HG03457 (cell line): ENCODE data around the gene HPS5.
"Not testable (repeated sequence)": the region's sequence is repeated elsewhere in the genome, so short reads cannot be mapped to it uniquely, and the experiment has no call there.

Experiments used
- ATAC-seq: cut with Tn5 transposase; IDR thresholded peaks from one replicate; pipeline ENCODE4 v1.9.1; 2021; ENCODE audit warnings: moderate number of reproducible peaks; ENCODE audit not compliant: unreplicated experiment

The HPS5 gene

GRCh38 chr11:18282626-18283025 is 39.3 kb downstream of the HPS5 start:
- ATAC-seq: no peak

GRCh38 chr11:18280438-18281045 is 41.4 kb downstream of the HPS5 start:
- peak; percentile 61 for ATAC-seq

DNA sequence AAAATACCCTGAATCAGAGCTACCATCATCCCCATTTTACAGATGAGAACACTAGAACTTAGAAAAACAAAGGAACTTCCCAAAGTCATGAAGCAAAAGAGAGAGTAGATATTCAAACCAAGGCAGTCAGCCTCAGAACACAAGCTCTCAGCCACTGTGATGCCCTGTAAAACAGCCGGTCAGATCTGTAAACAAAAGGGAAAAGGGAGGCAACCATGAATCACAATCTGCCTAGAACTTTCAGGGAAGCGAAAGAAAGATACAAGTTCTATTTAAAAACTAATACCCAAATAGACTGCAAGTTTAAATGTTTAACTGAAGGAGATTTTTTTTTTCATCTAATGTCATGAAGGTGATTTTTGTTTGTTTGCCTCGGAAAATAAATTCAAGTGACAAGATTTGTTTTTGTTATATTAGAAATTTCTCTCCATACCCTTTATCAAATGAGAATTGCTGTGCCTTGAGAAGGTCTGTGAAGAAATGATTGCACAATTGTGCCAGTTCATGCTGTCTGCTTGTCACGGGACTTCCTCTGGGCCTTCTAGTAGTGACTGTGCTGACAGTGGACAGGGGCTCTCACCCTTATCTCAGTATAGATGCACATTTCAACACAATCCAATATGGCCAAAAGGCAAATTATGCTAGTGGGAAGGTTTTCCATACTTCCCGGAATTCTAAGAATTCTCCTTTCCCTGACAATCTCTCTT is 44.2 kb downstream of the HPS5 start:
- ATAC-seq: no peak

DNA sequence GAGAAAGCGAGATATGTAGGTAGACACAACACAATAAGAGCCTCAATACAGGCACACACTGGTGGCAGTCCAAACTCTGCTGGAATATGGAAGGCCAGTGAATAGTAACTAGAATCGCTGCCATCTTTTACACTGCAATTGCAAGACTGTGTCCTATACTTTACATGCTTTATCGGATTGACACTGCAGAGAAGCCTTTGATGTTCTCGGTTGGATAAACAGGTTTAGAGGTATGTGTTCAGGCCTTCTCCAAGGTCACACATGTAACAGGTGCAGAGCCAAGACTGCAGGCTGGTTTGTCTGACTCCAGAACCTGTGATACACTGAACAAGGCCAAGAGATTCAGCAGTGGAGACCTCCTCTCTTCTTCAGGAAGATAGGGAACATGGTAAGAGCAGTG is 50.7 kb downstream of the HPS5 start:
- ATAC-seq: no peak

GRCh38 chr11:18270102-18270501 is 51.8 kb downstream of the HPS5 start:
- ATAC-seq: no peak

DNA sequence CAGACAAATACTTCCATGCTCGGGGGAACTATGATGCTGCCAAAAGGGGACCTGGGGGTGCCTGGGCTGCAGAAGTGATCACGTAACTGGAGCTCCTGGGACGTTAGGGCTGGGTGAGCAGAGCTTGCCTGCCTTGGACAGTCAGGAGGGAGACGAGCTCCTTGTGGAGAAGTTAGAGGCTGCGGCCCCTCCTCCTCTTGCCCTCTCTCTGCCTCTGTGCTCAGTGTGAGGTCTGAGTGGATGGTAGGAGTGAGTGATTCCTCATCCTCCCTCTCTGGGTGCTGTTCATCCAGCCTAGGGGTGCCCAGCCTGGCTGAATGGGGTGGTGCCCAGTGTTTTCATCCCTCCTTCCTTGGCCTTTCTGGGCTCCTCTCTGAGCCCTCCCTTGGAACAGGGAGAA is 52.7 kb downstream of the HPS5 start:
- ATAC-seq: not testable (repeated sequence)

DNA sequence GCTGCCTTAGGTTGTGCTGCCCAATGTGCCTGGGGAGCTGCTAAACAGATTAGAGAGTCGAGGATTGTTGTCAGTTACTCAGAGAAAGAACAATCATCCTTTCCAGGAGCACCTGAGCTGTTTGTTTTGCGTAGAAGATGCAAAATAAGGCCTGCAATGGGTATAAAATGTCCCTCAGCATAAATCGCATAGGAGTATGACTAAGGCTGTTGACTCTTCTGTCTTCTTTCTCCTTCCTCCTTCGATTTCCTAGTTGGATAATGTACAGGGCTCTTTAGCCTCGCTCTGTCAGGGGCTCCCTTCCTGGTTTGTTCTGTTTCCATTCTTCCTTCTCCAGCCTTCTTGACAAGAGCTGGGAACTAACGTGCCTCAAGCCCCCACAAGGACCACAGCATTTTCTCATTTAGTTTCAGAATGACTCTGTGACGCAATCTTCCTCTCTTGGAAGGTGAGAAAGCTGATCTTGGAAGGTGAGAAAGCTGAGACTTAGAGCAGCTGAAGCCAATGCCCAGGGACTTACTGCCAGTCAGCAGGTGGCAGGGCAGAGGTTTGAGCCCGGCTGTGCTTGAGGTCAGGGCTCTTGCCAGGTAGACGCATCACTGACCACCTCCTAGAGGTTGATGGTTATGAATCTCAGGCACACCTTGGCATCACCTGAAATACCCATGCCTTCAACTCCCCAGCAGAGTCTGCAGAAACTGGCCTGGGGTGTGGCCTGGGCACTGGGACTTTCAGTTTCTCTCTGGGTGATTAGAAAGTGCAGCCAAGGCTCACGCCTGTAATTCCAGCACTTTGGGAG is 54.4 kb downstream of the HPS5 start:
- peak; percentile 49 for ATAC-seq

DNA sequence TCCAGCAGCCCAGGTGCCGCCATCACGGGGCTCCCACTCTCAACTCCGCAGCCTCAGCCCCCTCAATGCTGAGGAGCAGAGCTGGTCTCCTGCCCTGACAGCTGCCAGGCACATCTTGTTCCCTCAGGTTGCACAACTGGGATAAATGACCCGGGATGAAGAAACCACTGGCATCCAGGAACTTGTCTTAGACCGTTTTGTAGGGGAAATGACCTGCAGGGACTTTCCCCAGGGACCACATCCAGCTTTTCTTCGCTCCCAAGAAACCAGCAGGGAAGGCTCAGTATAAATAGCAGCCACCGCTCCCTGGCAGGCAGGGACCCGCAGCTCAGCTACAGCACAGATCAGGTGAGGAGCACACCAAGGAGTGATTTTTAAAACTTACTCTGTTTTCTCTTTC is 56.0 kb downstream of the HPS5 start, which contains the start of gene SAA1:
TSS of gene SAA1 (plus strand) at position 316 of the 400 bp plus-strand sequence. CDS start 624 bp downstream, outside the sequence.
- no peak for ATAC-seq

DNA sequence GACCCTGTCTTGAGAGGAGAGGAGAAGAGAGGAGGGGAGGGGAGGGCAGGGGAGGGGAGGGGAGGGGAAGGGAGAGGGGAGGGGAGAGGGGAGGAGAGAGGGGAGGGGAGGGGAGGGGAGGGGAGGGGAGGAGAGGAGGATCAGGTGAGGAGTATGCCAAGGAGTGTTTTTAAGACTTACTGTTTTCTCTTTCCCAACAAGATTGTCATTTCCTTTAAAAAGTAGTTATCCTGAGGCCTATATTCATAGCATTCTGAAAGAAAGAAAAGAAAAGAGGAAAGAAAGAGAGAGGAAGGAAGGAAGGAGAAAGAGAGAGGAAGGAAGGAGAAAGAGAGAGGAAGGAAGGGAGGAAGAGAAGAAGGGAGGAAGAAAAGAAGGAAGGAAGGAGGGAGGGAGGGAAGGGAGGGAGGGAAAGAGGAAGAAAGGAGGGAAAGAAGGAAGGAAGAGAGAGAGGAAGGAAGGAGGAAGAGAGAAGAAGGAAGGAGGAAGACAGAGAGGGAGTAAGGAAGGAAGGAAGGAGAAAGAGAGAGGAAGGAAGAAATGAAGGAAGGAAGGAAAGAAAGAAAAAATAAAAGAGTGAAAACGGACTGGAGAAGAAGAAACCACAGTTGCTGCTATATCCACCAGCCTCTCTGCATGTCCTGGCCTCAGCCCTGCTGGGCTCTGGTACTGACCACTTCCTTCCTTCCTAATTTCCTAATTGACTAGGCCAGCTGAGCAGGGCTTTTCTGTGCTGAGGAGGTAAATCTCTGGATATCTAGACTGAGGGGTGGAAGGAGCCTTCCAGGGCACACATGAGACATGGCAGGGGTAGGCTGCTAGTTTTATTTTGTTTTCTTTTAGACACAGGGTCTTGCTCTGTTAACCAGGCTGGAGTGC is 57.0 kb downstream of the HPS5 start:
- no peak for ATAC-seq

DNA sequence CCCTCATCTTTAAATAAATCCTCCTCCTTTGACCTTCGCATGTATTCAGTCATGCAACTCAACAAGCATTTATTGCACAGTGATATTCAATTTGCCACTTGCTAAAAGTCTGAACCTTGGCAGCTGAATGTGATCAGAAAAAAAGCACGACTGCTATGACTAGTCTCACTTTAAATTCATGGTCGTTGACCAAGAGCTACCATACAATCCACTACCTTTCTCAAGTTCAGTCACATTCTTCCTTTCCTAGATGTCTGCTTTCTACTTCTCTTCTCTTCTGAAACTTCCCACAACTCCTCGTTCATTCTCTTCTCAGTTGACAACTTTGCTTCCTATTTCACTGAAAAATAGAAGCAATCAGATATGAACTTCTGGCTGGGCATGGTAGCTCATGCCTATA is 57.9 kb downstream of the HPS5 start:
- no peak for ATAC-seq

DNA sequence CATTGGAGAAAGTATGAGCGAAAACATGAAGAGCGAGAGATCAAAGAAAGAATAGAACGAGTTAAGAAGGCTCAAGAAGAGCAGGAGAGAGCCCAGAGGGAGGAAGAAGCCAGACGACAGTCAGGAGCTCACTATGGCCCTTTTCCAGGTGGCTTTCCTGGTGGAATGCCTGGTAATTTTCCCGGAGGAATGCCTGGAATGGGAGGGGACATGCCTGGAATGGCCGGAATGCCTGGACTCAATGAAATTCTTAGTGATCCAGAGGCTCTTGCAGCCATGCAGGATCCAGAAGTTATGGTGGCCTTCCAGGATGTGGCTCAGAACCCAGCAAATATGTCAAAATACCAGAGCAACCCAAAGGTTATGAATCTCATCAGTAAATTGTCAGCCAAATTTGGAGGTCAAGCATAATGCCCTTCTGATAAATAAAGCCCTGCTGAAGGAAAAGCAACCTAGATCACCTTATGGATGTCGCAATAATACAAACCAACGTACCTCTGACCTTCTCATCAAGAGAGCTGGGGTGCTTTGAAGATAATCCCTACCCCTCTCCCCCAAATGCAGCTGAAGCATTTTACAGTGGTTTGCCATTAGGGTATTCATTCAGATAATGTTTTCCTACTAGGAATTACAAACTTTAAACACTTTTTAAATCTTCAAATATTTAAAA is 59.1 kb downstream of the HPS5 start:
- ATAC-seq: not testable (repeated sequence)

GRCh38 chr11:18261721-18262120 is 60.2 kb downstream of the HPS5 start:
- ATAC-seq: no peak

DNA sequence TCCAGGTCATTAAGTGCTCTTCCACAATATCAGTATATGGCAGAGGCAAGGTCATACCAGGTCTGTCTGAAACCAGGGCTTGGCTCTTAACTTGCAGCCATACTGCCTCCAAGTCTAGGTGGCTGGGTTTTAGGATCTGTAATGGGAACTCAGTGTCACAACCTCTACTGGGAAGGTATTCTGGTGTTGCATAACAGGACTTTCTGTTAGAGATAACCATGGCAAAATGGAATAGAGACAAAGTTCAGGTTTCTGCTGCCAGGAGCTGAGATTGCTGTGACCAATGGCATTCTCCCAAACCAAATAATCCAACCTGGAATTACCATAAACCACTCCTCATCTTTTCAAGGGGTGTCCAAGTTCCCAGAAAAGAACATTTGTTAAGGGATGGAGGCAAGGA is 62.7 kb downstream of the HPS5 start:
- no peak for ATAC-seq

- no peak for ATAC-seq
Measured at GRCh38 chr11:18254781-18255361, 67.1 kb downstream of the HPS5 start.

GRCh38 chr11:18253778-18254338 is 68.1 kb downstream of the HPS5 start:
- ATAC-seq: no peak

DNA sequence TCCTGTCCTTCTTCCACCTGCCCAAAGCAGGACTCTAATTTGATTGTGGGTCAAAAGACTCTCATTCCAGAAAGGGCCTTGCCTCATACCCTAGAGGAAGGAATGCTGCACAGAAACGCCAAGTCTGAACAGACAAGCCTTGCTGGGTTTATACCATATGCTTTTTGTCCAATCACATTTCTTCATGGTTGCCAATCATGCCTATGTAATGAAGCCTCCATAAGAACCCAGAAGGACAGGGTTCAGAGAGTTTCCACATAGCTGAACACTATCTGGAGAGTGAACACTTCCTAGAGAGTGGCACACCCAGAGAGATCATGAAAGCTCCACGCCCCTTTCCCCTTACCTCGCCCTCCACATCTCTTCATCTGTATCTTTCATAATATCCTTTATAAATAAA is 68.7 kb downstream of the HPS5 start:
- no peak for ATAC-seq

- ATAC-seq: no peak
Measured at GRCh38 chr11:18248561-18248960, 73.4 kb downstream of the HPS5 start, which contains the start of gene SAA2. Gene SAA2, minus strand, starts transcription at chr11:18248668. Its CDS starts 657 bp downstream, at chr11:18248011.

DNA sequence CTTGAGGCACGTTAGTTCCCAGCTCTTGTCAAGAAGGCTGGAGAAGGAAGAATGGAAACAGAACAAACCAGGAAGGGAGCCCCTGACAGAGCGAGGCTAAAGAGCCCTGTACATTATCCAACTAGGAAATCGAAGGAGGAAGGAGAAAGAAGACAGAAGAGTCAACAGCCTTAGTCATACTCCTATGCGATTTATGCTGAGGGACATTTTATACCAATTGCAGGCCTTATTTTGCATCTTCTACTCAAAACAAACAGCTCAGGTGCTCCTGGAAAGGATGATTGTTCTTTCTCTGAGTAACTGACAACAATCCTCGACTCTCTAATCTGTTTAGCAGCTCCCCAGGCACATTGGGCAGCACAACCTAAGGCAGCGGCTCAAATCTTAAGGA is 74.8 kb downstream of the HPS5 start:
- ATAC-seq: not testable (repeated sequence)

GRCh38 chr11:18246379-18247190 is 75.4 kb downstream of the HPS5 start:
- ATAC-seq: peak; percentile 57
